ENCODE measurements around the gene PCDH12.

DNA sequence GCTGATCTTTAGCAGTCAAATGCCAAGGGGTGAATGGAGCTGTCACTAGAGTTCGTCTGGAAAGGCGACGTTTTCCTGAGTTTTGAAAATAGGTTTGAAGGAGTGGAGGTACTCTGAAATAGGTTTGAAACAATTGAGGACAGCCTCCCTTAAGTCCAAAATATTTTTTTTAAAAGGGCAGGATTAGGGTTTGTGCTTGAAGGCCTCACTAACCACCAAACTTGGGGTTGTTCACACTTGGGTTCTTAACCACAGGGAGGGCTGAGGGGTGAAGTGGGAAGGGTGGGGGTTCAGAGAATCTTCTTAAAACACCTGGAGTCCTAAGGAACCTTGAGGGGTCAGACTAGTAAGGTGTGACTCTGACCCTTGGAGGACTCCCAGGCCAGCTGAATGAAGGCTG, 3.5 kb upstream of the PCDH12 start:
- TF ChIP-seq POLR2A (IDR thresholded peaks at IDR 0.05; ENCODE audit: low read length) (no peak), GATA1 (IDR thresholded peaks at IDR 0.05; ENCODE audit: low read depth, low read length) (no peak)

All from erythroblast (primary cell).